H1 (cell line): ENCODE measurements around the gene NXPH2.

Experiments
- CREB1 ChIP-seq: IDR thresholded peaks from 2 replicates; pipeline ENCODE4 v1.6.1; 2012; ENCODE audit warnings: inconsistent platforms
- CTCF ChIP-seq, 3 experiments: IDR thresholded peaks; 1 replicate in 2 of 3; 2 replicates in 1 of 3; pipeline versions ENCODE4 v1.5.1 to v1.6.1; 2011; ENCODE audit warnings: low read length in 3 of 3, mild to moderate bottlenecking in 3 of 3, inconsistent platforms in 2 of 3, low read depth in 1 of 3, moderate library complexity in 1 of 3; ENCODE audit not compliant: insufficient read depth in 1 of 3; ENCODE audit errors: control extremely low read depth in 1 of 3
- EP300 ChIP-seq, 2 experiments: IDR thresholded peaks; 1 replicate in 1 of 2; 2 replicates in 1 of 2; pipeline ENCODE4 v1.6.1; 2011 to 2012; ENCODE audit warnings: low read depth in 2 of 2, low read length in 2 of 2, mild to moderate bottlenecking in 2 of 2, borderline replicate concordance in 1 of 2, inconsistent platforms in 1 of 2, moderate library complexity in 1 of 2
- KDM1A ChIP-seq: fragments of 200-600, 300-600 bp; sonication (generic); IDR thresholded peaks from 2 replicates; pipeline ENCODE4 v1.7.1; 2016; ENCODE audit warnings: mild to moderate bottlenecking, low read length, borderline replicate concordance
- POLR2AphosphoS5 ChIP-seq: IDR thresholded peaks from 2 replicates; pipeline ENCODE4 v1.6.1; 2011; ENCODE audit warnings: low read depth, low read length
- ZNF274 ChIP-seq: IDR thresholded peaks from 2 replicates; pipeline ENCODE4 v1.7.0; 2012; ENCODE audit warnings: low read length, borderline replicate concordance; ENCODE audit errors: extremely low read depth

GRCh38 chr2:138741851-138742250, 38.3 kb downstream of the NXPH2 start:
- TF ChIP-seq CTCF (IDR thresholded peaks at IDR 0.05; ENCODE audit: control extremely low read depth in 1 of 3, insufficient read depth in 1 of 3, low read depth in 1 of 3, low read length in 3 of 3), result no peak
- TF ChIP-seq POLR2AphosphoS5, result no peak
- TF ChIP-seq KDM1A, result no peak
- TF ChIP-seq EP300 (IDR thresholded peaks at IDR 0.05; ENCODE audit: borderline replicate concordance in 1 of 2, low read depth in 2 of 2, low read length in 2 of 2), result no peak
- no peak for TF ChIP-seq CREB1
- TF ChIP-seq ZNF274, result no peak
